HUES64 (cell line): ENCODE measurements around the gene ZNF331.

Experiments
- H3K27ac ChIP-seq: 2 replicates; pipeline ENCODE4 v1.7.0; 2013; ENCODE audit warnings: low read depth, low read length, inconsistent platforms
- H3K27me3 ChIP-seq: 2 replicates; pipeline ENCODE4 v1.6.1; 2013; ENCODE audit warnings: mild to moderate bottlenecking, low read length; ENCODE audit not compliant: insufficient read depth
- H3K36me3 ChIP-seq: 2 replicates; pipeline ENCODE4 v1.6.1; 2013; ENCODE audit warnings: mild to moderate bottlenecking, low read length; ENCODE audit not compliant: insufficient read depth
- H3K4me1 ChIP-seq: 2 replicates; pipeline ENCODE4 v1.6.1; 2013; ENCODE audit warnings: mild to moderate bottlenecking, low read length, moderate library complexity; ENCODE audit not compliant: insufficient read depth
- H3K4me3 ChIP-seq: 2 replicates; pipeline ENCODE4 v1.5.1; 2013; ENCODE audit warnings: mild to moderate bottlenecking, low read length, moderate library complexity
- H3K9ac ChIP-seq: 2 replicates; pipeline ENCODE4 v1.6.1; 2013; ENCODE audit warnings: mild to moderate bottlenecking, low read depth, low read length
- H3K9me3 ChIP-seq: 2 replicates; pipeline ENCODE4 v1.6.1; 2013; ENCODE audit warnings: low read depth, low read length; ENCODE audit not compliant: insufficient read depth
- WGBS: fragments of 150-250, 120-280 bp; methylation state at CpG from one replicate; pipeline ENCODE4 v1.1.7; 2013; ENCODE audit warnings: missing lambda C conversion rate; 5-methylcytosine and 5-hydroxymethylcytosine counted together

ZNF331 gene

DNA sequence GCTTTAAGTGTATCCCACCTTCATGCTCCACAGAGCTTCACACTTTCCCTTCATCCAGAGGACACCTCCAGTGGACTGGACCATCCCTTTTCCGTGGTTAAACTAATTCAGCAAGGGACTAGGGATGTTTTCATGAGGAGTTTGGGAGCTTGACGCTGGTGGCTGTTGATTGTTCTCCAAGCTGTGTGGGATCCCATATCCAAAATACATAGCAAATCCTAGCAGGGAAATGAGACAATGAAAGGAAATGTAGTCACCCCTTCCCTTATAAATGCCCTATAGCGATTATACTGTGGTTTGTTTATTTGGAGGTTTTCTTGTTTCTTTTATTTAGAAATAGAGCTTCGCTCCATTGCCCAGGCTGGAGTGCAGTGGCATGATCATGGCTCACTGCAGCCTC is 62.3 kb downstream of the ZNF331 start:
- no peak overlapping the region for H3K4me3 ChIP-seq
- no peak overlapping the region for H3K27ac ChIP-seq
- no peaks in the 10 kb centered on the region for H3K27me3 ChIP-seq
- no peaks in the 10 kb centered on the region for H3K9me3 ChIP-seq
- H3K4me1 ChIP-seq: peaks cover 17% of the 10 kb centered on the region; the same call in 1 of the 2 replicates
- no peaks in the 10 kb centered on the region for H3K36me3 ChIP-seq
- 94% methylated on average over 3 of the region's 4 CpGs for WGBS
- no peak overlapping the region for H3K9ac ChIP-seq

DNA sequence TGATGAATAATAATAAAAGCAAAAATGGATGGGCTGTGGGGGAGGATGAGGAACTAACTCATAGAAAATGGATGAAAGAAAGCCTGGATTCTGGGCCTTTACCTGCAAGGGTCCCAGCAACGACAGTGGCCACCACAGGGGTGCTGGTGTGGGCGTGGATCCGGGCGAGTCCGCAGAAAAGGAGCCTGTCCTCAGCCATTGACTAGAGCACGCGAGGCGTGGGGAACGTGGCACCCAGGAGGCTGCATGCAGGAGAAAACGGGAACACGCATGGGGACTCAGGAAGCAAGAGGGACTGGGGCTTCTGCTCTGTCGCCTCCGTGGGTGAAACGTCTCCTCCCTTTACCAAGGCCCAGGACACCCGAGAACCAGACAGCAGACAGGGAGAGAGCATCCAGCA is 68.1 kb downstream of the ZNF331 start:
- Histone ChIP-seq H3K36me3 (no peaks in the 10 kb centered on the region), H3K9ac (no peak overlapping the region), H3K9me3 (no peaks in the 10 kb centered on the region), H3K4me3 (no peak overlapping the region), H3K27me3 (no peaks in the 10 kb centered on the region), H3K4me1 (no peaks in the 10 kb centered on the region), H3K27ac (no peak overlapping the region)
- WGBS: 88% methylated on average over 15 of the region's 15 CpGs

DNA sequence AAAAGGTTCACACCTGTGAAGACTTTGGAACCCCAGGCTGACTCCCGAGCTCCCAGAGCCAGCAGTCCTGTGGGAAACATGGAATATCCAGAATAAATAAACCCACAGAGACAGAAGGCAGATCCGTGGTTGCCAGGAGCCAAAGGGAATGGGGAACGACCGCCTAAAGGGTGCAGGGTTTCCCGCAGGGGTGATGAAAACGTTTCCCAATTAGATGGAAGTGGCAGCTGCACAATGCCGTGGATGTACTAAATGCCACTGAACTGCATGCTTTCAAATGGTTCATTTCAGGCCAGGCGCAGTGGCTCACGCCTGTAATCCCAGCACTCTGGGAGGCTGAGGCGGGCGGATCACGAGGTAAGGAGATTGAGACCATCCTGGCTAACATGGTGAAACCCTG is 70.4 kb downstream of the ZNF331 start:
- H3K4me3 ChIP-seq: no peak overlapping the region
- no peaks in the 10 kb centered on the region for H3K36me3 ChIP-seq
- no peak overlapping the region for H3K9ac ChIP-seq
- H3K27me3 ChIP-seq: no peaks in the 10 kb centered on the region
- H3K9me3 ChIP-seq: no peaks in the 10 kb centered on the region
- no peak overlapping the region for H3K27ac ChIP-seq
- H3K4me1 ChIP-seq: peaks cover 11% of the 10 kb centered on the region
- 90% methylated on average over 12 of the region's 12 CpGs for WGBS

DNA sequence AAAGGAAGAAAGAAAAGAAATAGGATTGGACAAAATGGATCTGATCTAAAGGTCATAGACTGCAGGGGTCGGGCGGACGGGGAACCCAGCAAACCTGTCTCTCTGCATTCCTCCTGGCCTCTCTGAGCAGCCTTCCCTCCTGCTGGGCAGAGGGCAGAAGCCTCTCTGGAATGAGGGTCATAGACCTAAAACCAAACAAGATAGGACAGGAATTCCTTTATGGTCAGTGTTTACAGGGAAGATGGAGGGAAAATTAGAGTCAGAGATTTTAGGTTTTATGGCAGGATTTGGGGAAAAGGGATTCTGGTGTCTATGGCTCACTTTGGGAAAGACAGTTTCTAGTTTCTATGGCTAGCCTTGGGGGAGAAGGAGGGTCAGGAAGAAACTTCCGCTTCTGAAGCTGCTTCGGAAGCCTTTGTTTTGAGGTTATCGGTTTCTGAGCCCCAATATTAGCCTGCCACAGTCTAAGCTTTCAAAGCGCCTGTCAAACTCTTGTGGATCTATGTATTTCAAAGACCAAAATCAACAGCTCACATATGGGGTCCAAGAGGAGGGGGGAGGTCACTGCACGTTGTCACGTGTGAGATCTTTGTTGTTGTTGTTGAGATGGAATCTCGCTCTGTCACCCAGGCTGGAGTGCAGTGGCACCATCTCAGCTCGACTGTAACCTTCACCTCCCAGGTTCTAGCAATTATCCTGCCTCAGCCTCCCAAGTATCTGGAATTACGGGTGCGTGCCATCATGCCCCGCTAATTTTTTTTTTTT is 75.0 kb downstream of the ZNF331 start:
- peak overlapping the region; percentile 61 for H3K27ac ChIP-seq
- 79% methylated on average over 14 of the region's 14 CpGs for WGBS
- H3K36me3 ChIP-seq: no peaks in the 10 kb centered on the region
- H3K4me3 ChIP-seq: 0 out of 2 replicates have a peak overlapping the region, but pooled peaks have one; percentile 8
- H3K9me3 ChIP-seq: no peaks in the 10 kb centered on the region
- no peaks in the 10 kb centered on the region for H3K27me3 ChIP-seq
- H3K9ac ChIP-seq: peak overlapping the region; percentile 39
- H3K4me1 ChIP-seq: peaks cover 11% of the 10 kb centered on the region

DNA sequence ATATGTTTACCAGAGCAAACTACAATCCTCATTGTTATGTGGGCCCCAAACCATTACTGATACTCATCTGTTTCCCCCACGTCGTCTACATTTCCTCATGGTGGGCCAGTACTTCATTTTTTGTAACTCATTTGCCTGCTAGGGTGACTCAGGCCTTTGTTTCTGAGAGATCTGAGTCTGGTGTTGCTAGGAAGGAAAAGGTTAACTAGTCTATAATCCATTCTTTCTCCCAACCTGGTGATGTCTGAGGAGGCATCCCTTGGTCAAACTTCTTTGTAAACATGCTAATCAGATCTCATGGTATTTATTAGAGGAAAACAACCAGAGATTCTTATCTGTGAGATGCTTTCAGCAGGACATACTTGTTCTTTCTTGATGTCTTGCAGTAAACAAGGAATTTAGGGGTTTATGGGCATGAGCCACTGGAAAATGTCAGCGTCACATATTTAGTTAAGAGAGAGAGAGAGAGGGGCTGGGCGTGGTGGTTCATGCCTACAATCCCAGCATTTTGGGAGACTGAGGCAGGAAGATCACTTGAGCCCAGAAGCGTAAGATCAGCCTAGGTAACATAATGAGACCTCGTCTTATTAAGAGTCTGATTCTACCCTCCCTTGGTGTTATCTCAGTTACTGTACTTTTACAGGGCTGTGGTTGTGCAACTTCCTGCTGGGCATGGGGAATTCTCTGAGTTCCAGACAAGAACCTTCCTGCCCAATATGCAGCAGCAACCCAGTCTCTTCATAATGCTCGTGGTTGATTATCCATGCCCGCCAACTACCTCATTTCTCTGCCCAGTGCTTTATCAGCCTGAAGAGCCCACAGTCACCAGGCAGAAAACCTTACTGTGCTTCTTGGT is 84.2 kb downstream of the ZNF331 start:
- H3K4me1 ChIP-seq: peaks cover 11% of the 10 kb centered on the region; the same call in 1 of the 2 replicates
- H3K27me3 ChIP-seq: no peaks in the 10 kb centered on the region
- H3K4me3 ChIP-seq: no peak overlapping the region
- H3K36me3 ChIP-seq: no peaks in the 10 kb centered on the region
- H3K27ac ChIP-seq: 0 out of 2 replicates have a peak overlapping the region, but pooled peaks have one; percentile 30
- no peaks in the 10 kb centered on the region for H3K9me3 ChIP-seq
- 0 out of 2 replicates have a peak overlapping the region, but pooled peaks have one; percentile 3 for H3K9ac ChIP-seq
- WGBS: 78% methylated on average over 8 of the region's 8 CpGs

- Histone ChIP-seq H3K27ac (no peak overlapping the region), H3K36me3 (no peaks in the 10 kb centered on the region), H3K9me3 (no peaks in the 10 kb centered on the region), H3K4me3 (no peak overlapping the region), H3K9ac (no peak overlapping the region), H3K4me1 (peaks cover 11% of the 10 kb centered on the region; the same call in 1 of the 2 replicates), H3K27me3 (no peaks in the 10 kb centered on the region)
- WGBS: 93% methylated on average over 16 of the region's 16 CpGs
Measured at GRCh38 chr19:53624771-53625545, 87.0 kb downstream of the ZNF331 start.

GRCh38 chr19:53626486-53626885 is 88.5 kb downstream of the ZNF331 start:
- Histone ChIP-seq H3K27me3 (no peaks in the 10 kb centered on the region), H3K27ac (no peak overlapping the region), H3K36me3 (no peaks in the 10 kb centered on the region), H3K9me3 (no peaks in the 10 kb centered on the region), H3K4me1 (peaks cover 11% of the 10 kb centered on the region; the same call in 1 of the 2 replicates), H3K4me3 (no peak overlapping the region), H3K9ac (no peak overlapping the region)
- WGBS: 96% methylated on average over 9 of the region's 9 CpGs

DNA sequence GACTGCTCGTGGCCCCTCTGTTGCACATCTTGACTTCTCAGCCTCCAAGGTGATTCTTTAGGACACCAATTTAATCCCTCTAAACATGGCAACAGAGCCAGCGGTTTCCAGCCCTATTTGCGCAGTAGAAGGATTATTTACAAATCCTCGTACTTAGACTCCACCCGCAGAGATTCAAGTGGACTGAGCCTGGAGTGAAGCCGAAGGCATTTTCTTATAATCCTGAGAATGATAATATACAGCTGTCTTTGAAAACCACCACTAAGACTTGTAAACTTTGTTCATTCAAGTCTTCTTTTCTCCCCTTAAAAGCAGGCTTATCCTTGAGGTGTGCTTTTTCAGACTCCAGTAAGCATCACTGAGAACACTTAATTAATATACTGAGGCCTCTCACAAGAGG is 89.0 kb downstream of the ZNF331 start:
- WGBS: 96% methylated on average over 6 of the region's 6 CpGs
- no peaks in the 10 kb centered on the region for H3K36me3 ChIP-seq
- no peaks in the 10 kb centered on the region for H3K27me3 ChIP-seq
- H3K9me3 ChIP-seq: no peaks in the 10 kb centered on the region
- no peak overlapping the region for H3K27ac ChIP-seq
- no peak overlapping the region for H3K9ac ChIP-seq
- H3K4me3 ChIP-seq: no peak overlapping the region
- H3K4me1 ChIP-seq: peaks cover 7% of the 10 kb centered on the region; the same call in 1 of the 2 replicates
